Trophoblast cell (in vitro differentiated cells and primary cell): Measurements from ENCODE around the gene ERBB4.

ENCODE experiments used
- DNase-seq, 2 donors: peaks; one replicate each; pipeline ENCODE4 v3.0.0-alpha.2; 2016
- H2AFZ ChIP-seq: 2 replicates; pipeline ENCODE4 v1.6.1; 2013; ENCODE audit warnings: low read length, moderate library complexity, mild to moderate bottlenecking; ENCODE audit not compliant: insufficient read depth, poor library complexity
- H2AK5ac ChIP-seq: 2 replicates; pipeline ENCODE4 v1.6.1; 2013; ENCODE audit warnings: mild to moderate bottlenecking, low read length
- H2BK120ac ChIP-seq: 2 replicates; pipeline ENCODE4 v1.6.1; 2013; ENCODE audit warnings: low read length, mild to moderate bottlenecking, moderate library complexity; ENCODE audit not compliant: insufficient read depth, poor library complexity
- H2BK12ac ChIP-seq: 2 replicates; pipeline ENCODE4 v1.6.1; 2013; ENCODE audit warnings: mild to moderate bottlenecking, low read length, moderate library complexity
- H2BK5ac ChIP-seq: 2 replicates; pipeline ENCODE4 v1.6.1; 2013; ENCODE audit warnings: low read length, low read depth, moderate library complexity, mild to moderate bottlenecking; ENCODE audit not compliant: poor library complexity
- H3K14ac ChIP-seq: 2 replicates; pipeline ENCODE4 v1.6.1; 2013; ENCODE audit warnings: mild to moderate bottlenecking, low read length
- H3K18ac ChIP-seq: 2 replicates; pipeline ENCODE4 v1.6.1; 2013; ENCODE audit warnings: mild to moderate bottlenecking, low read length
- H3K23ac ChIP-seq: 2 replicates; pipeline ENCODE4 v1.6.1; 2013; ENCODE audit warnings: low read length
- H3K27ac ChIP-seq: 2 replicates; pipeline ENCODE4 v1.5.1; 2013; ENCODE audit warnings: low read depth, mild to moderate bottlenecking, inconsistent platforms, low read length, moderate library complexity
- H3K27me3 ChIP-seq: 2 replicates; pipeline ENCODE4 v1.6.1; 2013; ENCODE audit warnings: inconsistent platforms, mild to moderate bottlenecking, low read length, moderate library complexity; ENCODE audit not compliant: insufficient read depth
- H3K36me3 ChIP-seq, 2 experiments: 1 replicate in 1 of 2; 2 replicates in 1 of 2; pipeline ENCODE4 v1.6.1; 2013; ENCODE audit warnings: low read length in 2 of 2, mild to moderate bottlenecking in 2 of 2, moderate library complexity in 1 of 2; ENCODE audit not compliant: insufficient read depth in 2 of 2, control insufficient read depth in 1 of 2
- H3K4ac ChIP-seq: 2 replicates; pipeline ENCODE4 v1.6.1; 2013; ENCODE audit warnings: low read depth, mild to moderate bottlenecking, low read length, moderate library complexity
- H3K4me1 ChIP-seq, 2 experiments: 1 replicate in 1 of 2; 2 replicates in 1 of 2; pipeline ENCODE4 v1.6.1; 2013; ENCODE audit warnings: low read length in 2 of 2, mild to moderate bottlenecking in 2 of 2, moderate library complexity in 1 of 2; ENCODE audit not compliant: insufficient read depth in 2 of 2, control insufficient read depth in 1 of 2
- H3K4me2 ChIP-seq: 2 replicates; pipeline ENCODE4 v1.6.1; 2013; ENCODE audit warnings: inconsistent platforms, mild to moderate bottlenecking, low read length, moderate library complexity
- H3K4me3 ChIP-seq: 2 replicates; pipeline ENCODE4 v1.5.1; 2013; ENCODE audit warnings: mild to moderate bottlenecking, low read depth, low read length, inconsistent platforms
- H3K79me1 ChIP-seq: one replicate; pipeline ENCODE4 v1.6.1; 2013; ENCODE audit warnings: low read length
- H3K79me2 ChIP-seq: 2 replicates; pipeline ENCODE4 v1.6.1; 2013; ENCODE audit warnings: low read length, mild to moderate bottlenecking; ENCODE audit not compliant: control insufficient read depth, insufficient read depth, poor library complexity
- H3K9ac ChIP-seq: 2 replicates; pipeline ENCODE4 v1.6.1; 2013; ENCODE audit warnings: mild to moderate bottlenecking, low read length
- H3K9me3 ChIP-seq: 2 replicates; pipeline ENCODE4 v1.6.1; 2013; ENCODE audit warnings: low read depth, mild to moderate bottlenecking, control low read depth, inconsistent platforms, low read length; ENCODE audit not compliant: insufficient read depth
- H4K12ac ChIP-seq: 2 replicates; pipeline ENCODE4 v1.6.1; 2013; ENCODE audit warnings: low read depth, mild to moderate bottlenecking, low read length, moderate library complexity
- H4K8ac ChIP-seq: 2 replicates; pipeline ENCODE4 v1.6.1; 2013; ENCODE audit warnings: low read depth, mild to moderate bottlenecking, low read length, moderate library complexity
- H4K91ac ChIP-seq: one replicate; pipeline ENCODE4 v1.6.1; 2013; ENCODE audit warnings: low read depth, mild to moderate bottlenecking, low read length, moderate library complexity
- WGBS: extraction: QIAGEN DNeasy Blood & Tissue Kit; methylation state at CpG from one replicate; pipeline ENCODE4 v1.1.7; 2013; ENCODE audit warnings: missing lambda C conversion rate; ENCODE audit not compliant: insufficient read length, insufficient coverage; ENCODE audit errors: extremely low coverage; 5-methylcytosine and 5-hydroxymethylcytosine counted together

ERBB4 gene

GRCh38 chr2:211391189-211391567 lies 1147.4 kb downstream of the ERBB4 start:
- Histone ChIP-seq H4K91ac (no peak overlapping the region), H3K27ac (no peak overlapping the region), H3K79me2 (no peaks in the 10 kb centered on the region), H2BK120ac (no peak overlapping the region), H3K4ac (no peak overlapping the region), H3K36me3 (no peaks in the 10 kb centered on the region), H3K9ac (no peak overlapping the region), H3K14ac (no peak overlapping the region), H3K4me2 (no peak overlapping the region), H2BK5ac (no peak overlapping the region), H2AFZ (no peak overlapping the region), H3K4me3 (no peak overlapping the region), H3K27me3 (no peaks in the 10 kb centered on the region), H3K9me3 (no peaks in the 10 kb centered on the region), H3K4me1 (no peaks in the 10 kb centered on the region), H3K18ac (no peak overlapping the region), H3K79me1 (no peaks in the 10 kb centered on the region), H2AK5ac (no peak overlapping the region), H3K23ac (no peak overlapping the region), H4K8ac (no peak overlapping the region), H4K12ac (no peak overlapping the region), H2BK12ac (no peak overlapping the region)
- WGBS, result no CpG with 5 or more reads among the region's 3 CpGs
- no peak for DNase-seq

GRCh38 chr2:211390536-211391188 lies 1147.9 kb downstream of the ERBB4 start:
- Histone ChIP-seq H3K9me3 (no peaks in the 10 kb centered on the region), H3K4me2 (no peak overlapping the region), H3K79me2 (no peaks in the 10 kb centered on the region), H2AK5ac (no peak overlapping the region), H2AFZ (no peak overlapping the region), H3K14ac (no peak overlapping the region), H3K9ac (no peak overlapping the region), H3K4me1 (no peaks in the 10 kb centered on the region), H4K8ac (no peak overlapping the region), H3K27me3 (no peaks in the 10 kb centered on the region), H3K18ac (no peak overlapping the region), H3K27ac (no peak overlapping the region), H2BK12ac (no peak overlapping the region), H3K23ac (no peak overlapping the region), H4K12ac (no peak overlapping the region), H4K91ac (no peak overlapping the region), H3K79me1 (no peaks in the 10 kb centered on the region), H3K36me3 (no peaks in the 10 kb centered on the region), H2BK120ac (no peak overlapping the region), H2BK5ac (no peak overlapping the region), H3K4ac (no peak overlapping the region), H3K4me3 (no peak overlapping the region)
- no CpG with 5 or more reads among the region's 5 CpGs for WGBS
- DNase-seq, result no peak

- H3K27me3 ChIP-seq, result no peaks in the 10 kb centered on the region
- no peaks in the 10 kb centered on the region for H3K9me3 ChIP-seq
- H2AK5ac ChIP-seq, result no peak overlapping the region
- no peak overlapping the region for H3K23ac ChIP-seq
- H3K79me1 ChIP-seq, result no peaks in the 10 kb centered on the region
- H3K4me3 ChIP-seq, result no peak overlapping the region
- no peaks in the 10 kb centered on the region for H3K4me1 ChIP-seq
- no peak for DNase-seq
- H4K91ac ChIP-seq, result no peak overlapping the region
- H2AFZ ChIP-seq, result no peak overlapping the region
- H4K8ac ChIP-seq, result no peak overlapping the region
- H3K14ac ChIP-seq, result no peak overlapping the region
- H4K12ac ChIP-seq, result no peak overlapping the region
- no peak overlapping the region for H3K9ac ChIP-seq
- no peaks in the 10 kb centered on the region for H3K79me2 ChIP-seq
- no peak overlapping the region for H2BK12ac ChIP-seq
- H3K4ac ChIP-seq, result no peak overlapping the region
- H2BK120ac ChIP-seq, result no peak overlapping the region
- H3K36me3 ChIP-seq, result no peaks in the 10 kb centered on the region
- no peak overlapping the region for H3K27ac ChIP-seq
- no CpG with 5 or more reads among the region's 6 CpGs for WGBS
- H3K4me2 ChIP-seq, result no peak overlapping the region
- H3K18ac ChIP-seq, result no peak overlapping the region
- no peak overlapping the region for H2BK5ac ChIP-seq
Measured at GRCh38 chr2:211387734-211388133, 1150.9 kb downstream of the ERBB4 start.

GRCh38 chr2:211380041-211380440 lies 1158.6 kb downstream of the ERBB4 start:
- Histone ChIP-seq H3K79me1 (no peaks in the 10 kb centered on the region), H4K12ac (no peak overlapping the region), H2BK5ac (no peak overlapping the region), H2BK12ac (no peak overlapping the region), H2BK120ac (no peak overlapping the region), H3K18ac (no peak overlapping the region), H3K4me2 (no peak overlapping the region), H3K27ac (no peak overlapping the region), H4K8ac (no peak overlapping the region), H3K14ac (no peak overlapping the region), H3K9ac (no peak overlapping the region), H3K23ac (no peak overlapping the region), H3K9me3 (no peaks in the 10 kb centered on the region), H3K79me2 (no peaks in the 10 kb centered on the region), H4K91ac (no peak overlapping the region), H3K4me3 (no peak overlapping the region), H2AK5ac (no peak overlapping the region), H3K4ac (no peak overlapping the region), H2AFZ (no peak overlapping the region), H3K4me1 (no peaks in the 10 kb centered on the region), H3K36me3 (no peaks in the 10 kb centered on the region), H3K27me3 (no peaks in the 10 kb centered on the region)
- DNase-seq, result no peak
- no CpG with 5 or more reads among the region's 2 CpGs for WGBS
